Measurements from ENCODE around the gene LINGO3. TPM values are rescaled to one million over a fixed set of nuclear protein-coding genes. Genes with fewer than 3 reads are reported as not detected.
A peak's percentile ranks its signal among the peaks of the same experiment; 100 is the strongest.

Gene LINGO3
- total RNA-seq, 1 experiment from 2014 or later, result 2.0 TPM

- no peak for DNase-seq (ENCODE audit: low spot score)
- H3K4me1 Mint-ChIP-seq, result peaks cover 5% of the 10 kb centered on the region
- no peak overlapping the region for H3K4me3 Mint-ChIP-seq
- TF ChIP-seq GTF2I (CRISPR knock-in tag; conservative IDR thresholded peaks at IDR 0.05), result peak; percentile 86
- TF ChIP-seq, protein P1, sequence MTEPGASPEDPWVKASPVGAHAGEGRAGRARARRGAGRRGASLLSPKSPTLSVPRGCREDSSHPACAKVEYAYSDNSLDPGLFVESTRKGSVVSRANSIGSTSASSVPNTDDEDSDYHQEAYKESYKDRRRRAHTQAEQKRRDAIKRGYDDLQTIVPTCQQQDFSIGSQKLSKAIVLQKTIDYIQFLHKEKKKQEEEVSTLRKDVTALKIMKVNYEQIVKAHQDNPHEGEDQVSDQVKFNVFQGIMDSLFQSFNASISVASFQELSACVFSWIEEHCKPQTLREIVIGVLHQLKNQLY (CRISPR knock-in tag; IDR thresholded peaks at IDR 0.05), result no peak
- H3K27me3 Mint-ChIP-seq (ENCODE audit: low read depth), result peaks cover 11% of the 10 kb centered on the region
- ATAC-seq, result no peak
- H3K9me3 Mint-ChIP-seq, result no peaks in the 10 kb centered on the region
- no peak overlapping the region for H3K27ac Mint-ChIP-seq
- POLR2A ChIA-PET, result interaction anchor here (0.6 to 0.9 kb wide), 2 partner anchors 25 to 68 kb away, joined by 4 read pairs; no protein-coding TSS in a partner anchor
- H3K36me3 Mint-ChIP-seq, result no peaks in the 10 kb centered on the region
- CTCF ChIA-PET, result interaction anchor here (0.7 to 2.1 kb wide), 8 partner anchors 12 to 151 kb away, joined by 3 to 14 read pairs (median 7); no protein-coding TSS in a partner anchor
These were observed 4.6 kb downstream of the LINGO3 start for GRCh38 chr19:2303211-2303798.

DNA sequence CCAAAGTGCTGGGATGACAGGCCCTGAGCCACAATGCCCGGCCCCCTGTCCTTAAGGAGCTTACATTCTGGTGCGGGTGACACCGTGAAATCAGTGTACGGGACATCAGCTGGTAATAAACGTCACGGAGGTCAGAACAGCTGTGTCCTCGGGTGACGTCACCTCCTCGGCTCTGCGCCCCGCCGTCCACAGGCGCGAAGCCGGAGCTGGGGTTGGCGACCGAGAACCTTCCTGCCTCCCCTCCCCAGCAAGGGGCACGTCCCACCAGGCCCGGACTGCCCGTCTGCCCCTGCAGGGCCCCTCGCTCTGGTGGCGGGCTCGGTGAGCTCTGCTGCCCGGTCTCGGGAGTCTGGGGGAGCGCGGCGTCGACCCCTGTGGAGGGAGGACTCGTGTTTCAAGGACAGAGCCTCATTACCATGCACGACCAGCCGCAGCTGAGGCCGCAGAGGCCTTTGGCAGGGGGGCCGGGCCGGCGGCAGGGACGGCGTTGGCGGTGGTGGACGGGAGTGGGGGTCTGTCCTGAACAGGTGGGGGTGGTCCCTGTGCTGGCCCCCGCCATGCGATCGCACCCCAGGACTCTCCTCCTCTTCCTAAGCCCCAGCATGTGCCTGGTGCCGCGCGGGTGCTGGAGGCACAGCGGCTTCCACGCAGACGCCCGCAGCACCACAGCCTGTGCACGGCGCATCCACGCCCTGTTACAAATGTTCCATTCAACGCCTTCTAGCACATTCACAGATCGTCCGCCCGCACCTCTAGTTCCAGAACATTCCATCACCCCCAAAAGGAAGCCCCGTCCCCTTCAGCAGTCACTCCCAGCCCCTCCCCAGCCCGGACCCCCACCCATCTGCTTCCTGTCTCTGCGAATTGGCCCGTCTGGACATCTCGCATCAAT is 5.4 kb downstream of the LINGO3 start:
- ATAC-seq (peak; percentile 75), DNase-seq (ENCODE audit: low spot score) (peak; percentile 72)
- POLR2A ChIA-PET, result interaction anchor here (0.6 to 0.9 kb wide), 4 partner anchors 24 to 1725 kb away, joined by 4 to 8 read pairs (median 4); no protein-coding TSS in a partner anchor
- Mint-ChIP-seq H3K27ac (no peak overlapping the region), H3K4me3 (peak overlapping the region; percentile 25; the same call in 1 of the 2 replicates), H3K36me3 (no peaks in the 10 kb centered on the region), H3K9me3 (no peaks in the 10 kb centered on the region), H3K27me3 (ENCODE audit: low read depth) (peaks cover 10% of the 10 kb centered on the region), H3K4me1 (peaks cover 5% of the 10 kb centered on the region)
- CTCF ChIA-PET, result interaction anchor here (0.7 to 2.1 kb wide), 10 partner anchors 11 to 151 kb away, joined by 3 to 14 read pairs (median 5); partner anchors contain the start of gene PLEKHJ1
- peak; percentile 67; the same call in 1 of the 2 replicates for TF ChIP-seq FOXK1 (CRISPR knock-in tag; IDR thresholded peaks at IDR 0.05)
- TF ChIP-seq NFE2L1 (CRISPR knock-in tag; IDR thresholded peaks at IDR 0.05), result 0 out of 2 replicates have a peak, but pooled peaks have one; percentile 47
- TF ChIP-seq, protein P1 (CRISPR knock-in tag; IDR thresholded peaks at IDR 0.05), result peak; percentile 81; the same call in 1 of the 2 replicates
- TF ChIP-seq, protein P2, sequence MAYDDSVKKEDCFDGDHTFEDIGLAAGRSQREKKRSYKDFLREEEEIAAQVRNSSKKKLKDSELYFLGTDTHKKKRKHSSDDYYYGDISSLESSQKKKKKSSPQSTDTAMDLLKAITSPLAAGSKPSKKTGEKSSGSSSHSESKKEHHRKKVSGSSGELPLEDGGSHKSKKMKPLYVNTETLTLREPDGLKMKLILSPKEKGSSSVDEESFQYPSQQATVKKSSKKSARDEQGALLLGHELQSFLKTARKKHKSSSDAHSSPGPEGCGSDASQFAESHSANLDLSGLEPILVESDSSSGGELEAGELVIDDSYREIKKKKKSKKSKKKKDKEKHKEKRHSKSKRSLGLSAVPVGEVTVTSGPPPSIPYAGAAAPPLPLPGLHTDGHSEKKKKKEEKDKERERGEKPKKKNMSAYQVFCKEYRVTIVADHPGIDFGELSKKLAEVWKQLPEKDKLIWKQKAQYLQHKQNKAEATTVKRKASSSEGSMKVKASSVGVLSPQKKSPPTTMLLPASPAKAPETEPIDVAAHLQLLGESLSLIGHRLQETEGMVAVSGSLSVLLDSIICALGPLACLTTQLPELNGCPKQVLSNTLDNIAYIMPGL (CRISPR knock-in tag; IDR thresholded peaks at IDR 0.05), result peak; percentile 40; the same call in 1 of the 2 replicates
- 0 out of 2 replicates have a peak, but pooled peaks have one; percentile 14 for TF ChIP-seq CREB1 (CRISPR knock-in tag; IDR thresholded peaks at IDR 0.05)
- TF ChIP-seq ATF2 (CRISPR knock-in tag; IDR thresholded peaks at IDR 0.05; ENCODE audit: borderline replicate concordance, low read depth), result 0 out of 2 replicates have a peak, but pooled peaks have one; percentile 31
- TF ChIP-seq TP53 (CRISPR knock-in tag; IDR thresholded peaks at IDR 0.05), result 0 out of 2 replicates have a peak, but pooled peaks have one; percentile 40
- no peak for TF ChIP-seq ESRRA (CRISPR knock-in tag; IDR thresholded peaks at IDR 0.05; ENCODE audit: borderline replicate concordance)
- TF ChIP-seq ELF4 (CRISPR knock-in tag; IDR thresholded peaks at IDR 0.05; ENCODE audit: low read depth), result no peak
- peak; percentile 42; the same call in 1 of the 2 replicates for TF ChIP-seq TCF7 (CRISPR knock-in tag; IDR thresholded peaks at IDR 0.05; ENCODE audit: low read depth)
- no peak for TF ChIP-seq JAZF1 (CRISPR knock-in tag; IDR thresholded peaks at IDR 0.05)
- 0 out of 2 replicates have a peak, but pooled peaks have one; percentile 53 for TF ChIP-seq CREM (CRISPR knock-in tag; IDR thresholded peaks at IDR 0.05)
- TF ChIP-seq KAT7 (CRISPR knock-in tag; IDR thresholded peaks at IDR 0.05; ENCODE audit: borderline replicate concordance), result peak; percentile 64; the same call in 1 of the 2 replicates
- 0 out of 2 replicates have a peak, but pooled peaks have one; percentile 56 for TF ChIP-seq MYBL2 (CRISPR knock-in tag; IDR thresholded peaks at IDR 0.05)
- TF ChIP-seq PRDM15 (CRISPR knock-in tag; IDR thresholded peaks at IDR 0.05), result no peak; the same call in 1 of the 2 replicates
- TF ChIP-seq, protein P3, sequence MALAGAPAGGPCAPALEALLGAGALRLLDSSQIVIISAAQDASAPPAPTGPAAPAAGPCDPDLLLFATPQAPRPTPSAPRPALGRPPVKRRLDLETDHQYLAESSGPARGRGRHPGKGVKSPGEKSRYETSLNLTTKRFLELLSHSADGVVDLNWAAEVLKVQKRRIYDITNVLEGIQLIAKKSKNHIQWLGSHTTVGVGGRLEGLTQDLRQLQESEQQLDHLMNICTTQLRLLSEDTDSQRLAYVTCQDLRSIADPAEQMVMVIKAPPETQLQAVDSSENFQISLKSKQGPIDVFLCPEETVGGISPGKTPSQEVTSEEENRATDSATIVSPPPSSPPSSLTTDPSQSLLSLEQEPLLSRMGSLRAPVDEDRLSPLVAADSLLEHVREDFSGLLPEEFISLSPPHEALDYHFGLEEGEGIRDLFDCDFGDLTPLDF (CRISPR knock-in tag; IDR thresholded peaks at IDR 0.05), result peak; percentile 82; the same call in 1 of the 2 replicates
- peak; percentile 78 for TF ChIP-seq MAX (CRISPR knock-in tag; IDR thresholded peaks at IDR 0.05)
- TF ChIP-seq, protein P4, sequence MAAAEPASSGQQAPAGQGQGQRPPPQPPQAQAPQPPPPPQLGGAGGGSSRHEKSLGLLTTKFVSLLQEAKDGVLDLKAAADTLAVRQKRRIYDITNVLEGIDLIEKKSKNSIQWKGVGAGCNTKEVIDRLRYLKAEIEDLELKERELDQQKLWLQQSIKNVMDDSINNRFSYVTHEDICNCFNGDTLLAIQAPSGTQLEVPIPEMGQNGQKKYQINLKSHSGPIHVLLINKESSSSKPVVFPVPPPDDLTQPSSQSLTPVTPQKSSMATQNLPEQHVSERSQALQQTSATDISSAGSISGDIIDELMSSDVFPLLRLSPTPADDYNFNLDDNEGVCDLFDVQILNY (CRISPR knock-in tag; IDR thresholded peaks at IDR 0.05), result 0 out of 2 replicates have a peak, but pooled peaks have one; percentile 63
